ENCODE results near the gene SERPINA3. TPM values are rescaled to one million over a fixed set of nuclear protein-coding genes. Genes with fewer than 3 reads are reported as not detected.

The SERPINA3 gene
- total and polyA plus RNA-seq, 10 of the 15 experiments (the other 5 are each of a cell fraction or from before 2014, with no cell fraction given): 2.2 TPM; not detected in 9

DNA sequence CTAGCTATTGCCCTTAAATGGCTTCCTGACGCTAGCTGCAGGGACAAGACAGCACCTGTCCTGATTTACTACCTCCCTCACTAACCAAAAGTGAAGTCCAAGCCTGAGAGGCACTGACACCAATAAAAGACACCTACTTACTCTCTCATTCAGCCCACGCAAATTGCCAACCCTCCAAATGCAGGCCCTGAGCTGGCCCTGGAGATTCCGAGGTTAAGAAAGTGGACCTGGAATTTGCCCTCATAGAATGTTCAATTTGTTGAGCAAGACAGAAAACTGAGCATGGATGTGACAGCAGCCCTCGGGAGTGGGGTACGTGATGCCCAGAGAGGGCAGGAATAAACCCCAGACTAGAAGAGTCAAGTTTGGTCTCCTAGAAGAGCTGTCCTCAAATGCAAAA lies 16.4 kb downstream of the SERPINA3 start:
- Histone ChIP-seq H3K27ac (ENCODE audit: control insufficient read depth, insufficient read depth) (no peak overlapping the region), H3K79me2 (ENCODE audit: control insufficient read depth, insufficient read depth, low read length) (no peaks in the 10 kb centered on the region), H3K9me3 (replicated peaks; ENCODE audit: control insufficient read depth, insufficient read depth, low read length) (no peaks in the 10 kb centered on the region), H3K4me2 (ENCODE audit: control insufficient read depth, insufficient read depth) (no peak overlapping the region), H3K4me3 (no peak overlapping the region), H3K36me3 (ENCODE audit: control insufficient read depth in 2 of 2, insufficient read depth in 2 of 2, low read length in 1 of 2) (no peaks in the 10 kb centered on the region), H3K4me1 (ENCODE audit: control insufficient read depth, insufficient read depth, low read length) (no peaks in the 10 kb centered on the region), H3K9ac (ENCODE audit: control insufficient read depth, insufficient read depth, low read length) (no peak overlapping the region), H2AFZ (ENCODE audit: control insufficient read depth, low read depth, low read length) (no peak overlapping the region), H3K27me3 (replicated peaks in 1 of 2; ENCODE audit: control insufficient read depth in 2 of 2, insufficient read depth in 2 of 2, low read length in 1 of 2) (peaks cover 0 to 2% of the 10 kb centered on the region in 2 experiments; a peak in 1 of 4 replicates), H4K20me1 (ENCODE audit: control insufficient read depth, insufficient read depth) (no peaks in the 10 kb centered on the region)
- 5% methylated on average over 5 of the region's 5 CpGs for WGBS (ENCODE audit: insufficient coverage, insufficient replicate concordance, low lambda C conversion rate, missing lambda C conversion rate)
- SMC1A ChIA-PET (ENCODE audit: uncharacterized antibody, unreplicated experiment): no interaction called here
- FAIRE-seq: no peak
- no peak for DNase-seq (ENCODE audit: low read depth, low spot score)
- POLR2A ChIA-PET: no interaction called here
- CTCF ChIA-PET: interaction anchor here (0.6 kb wide), 1 partner anchor 952 kb away, joined by 3 read pairs; no protein-coding TSS in a partner anchor
- BruUV-seq (replicated peaks): no TSS peak
- intact Hi-C loops (cut with micrococcal nuclease; ENCODE audit: unreplicated experiment) (no loop called here), in situ Hi-C loops (cut with MboI) (no loop called here)
- TF ChIP-seq, protein P1, sequence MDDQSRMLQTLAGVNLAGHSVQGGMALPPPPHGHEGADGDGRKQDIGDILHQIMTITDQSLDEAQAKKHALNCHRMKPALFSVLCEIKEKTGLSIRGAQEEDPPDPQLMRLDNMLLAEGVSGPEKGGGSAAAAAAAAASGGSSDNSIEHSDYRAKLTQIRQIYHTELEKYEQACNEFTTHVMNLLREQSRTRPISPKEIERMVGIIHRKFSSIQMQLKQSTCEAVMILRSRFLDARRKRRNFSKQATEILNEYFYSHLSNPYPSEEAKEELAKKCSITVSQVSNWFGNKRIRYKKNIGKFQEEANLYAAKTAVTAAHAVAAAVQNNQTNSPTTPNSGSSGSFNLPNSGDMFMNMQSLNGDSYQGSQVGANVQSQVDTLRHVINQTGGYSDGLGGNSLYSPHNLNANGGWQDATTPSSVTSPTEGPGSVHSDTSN (IDR thresholded peaks at IDR 0.05; ENCODE audit: insufficient replicate concordance, low read depth, low read length): no peak
- TF ChIP-seq, protein P2, sequence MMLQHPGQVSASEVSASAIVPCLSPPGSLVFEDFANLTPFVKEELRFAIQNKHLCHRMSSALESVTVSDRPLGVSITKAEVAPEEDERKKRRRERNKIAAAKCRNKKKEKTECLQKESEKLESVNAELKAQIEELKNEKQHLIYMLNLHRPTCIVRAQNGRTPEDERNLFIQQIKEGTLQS (IDR thresholded peaks at IDR 0.05; ENCODE audit: borderline replicate concordance, extremely low read depth, low read depth, low read length): no peak
- TF ChIP-seq, protein P3, sequence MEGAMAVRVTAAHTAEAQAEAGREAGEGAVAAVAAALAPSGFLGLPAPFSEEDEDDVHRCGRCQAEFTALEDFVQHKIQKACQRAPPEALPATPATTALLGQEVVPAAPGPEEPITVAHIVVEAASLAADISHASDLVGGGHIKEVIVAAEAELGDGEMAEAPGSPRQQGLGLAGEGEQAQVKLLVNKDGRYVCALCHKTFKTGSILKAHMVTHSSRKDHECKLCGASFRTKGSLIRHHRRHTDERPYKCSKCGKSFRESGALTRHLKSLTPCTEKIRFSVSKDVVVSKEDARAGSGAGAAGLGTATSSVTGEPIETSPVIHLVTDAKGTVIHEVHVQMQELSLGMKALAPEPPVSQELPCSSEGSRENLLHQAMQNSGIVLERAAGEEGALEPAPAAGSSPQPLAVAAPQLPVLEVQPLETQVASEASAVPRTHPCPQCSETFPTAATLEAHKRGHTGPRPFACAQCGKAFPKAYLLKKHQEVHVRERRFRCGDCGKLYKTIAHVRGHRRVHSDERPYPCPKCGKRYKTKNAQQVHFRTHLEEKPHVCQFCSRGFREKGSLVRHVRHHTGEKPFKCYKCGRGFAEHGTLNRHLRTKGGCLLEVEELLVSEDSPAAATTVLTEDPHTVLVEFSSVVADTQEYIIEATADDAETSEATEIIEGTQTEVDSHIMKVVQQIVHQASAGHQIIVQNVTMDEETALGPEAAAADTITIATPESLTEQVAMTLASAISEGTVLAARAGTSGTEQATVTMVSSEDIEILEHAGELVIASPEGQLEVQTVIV (IDR thresholded peaks at IDR 0.05; ENCODE audit: borderline replicate concordance, partially characterized antibody): no peak
- TF ChIP-seq, protein P4, sequence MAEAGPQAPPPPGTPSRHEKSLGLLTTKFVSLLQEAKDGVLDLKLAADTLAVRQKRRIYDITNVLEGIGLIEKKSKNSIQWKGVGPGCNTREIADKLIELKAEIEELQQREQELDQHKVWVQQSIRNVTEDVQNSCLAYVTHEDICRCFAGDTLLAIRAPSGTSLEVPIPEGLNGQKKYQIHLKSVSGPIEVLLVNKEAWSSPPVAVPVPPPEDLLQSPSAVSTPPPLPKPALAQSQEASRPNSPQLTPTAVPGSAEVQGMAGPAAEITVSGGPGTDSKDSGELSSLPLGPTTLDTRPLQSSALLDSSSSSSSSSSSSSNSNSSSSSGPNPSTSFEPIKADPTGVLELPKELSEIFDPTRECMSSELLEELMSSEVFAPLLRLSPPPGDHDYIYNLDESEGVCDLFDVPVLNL (IDR thresholded peaks at IDR 0.05; ENCODE audit: low read depth, low read length): no peak
- TF ChIP-seq EZH2 (IDR thresholded peaks at IDR 0.05; ENCODE audit: borderline replicate concordance, control insufficient read depth, low read depth, low read length) (no peak), RELA (IDR thresholded peaks at IDR 0.05; ENCODE audit: borderline replicate concordance, partially characterized antibody) (no peak), NFYA (IDR thresholded peaks at IDR 0.05; ENCODE audit: borderline replicate concordance, low read depth, low read length) (no peak), SPI1 (IDR thresholded peaks at IDR 0.05; ENCODE audit: borderline replicate concordance, insufficient read depth, low read depth, low read length) (no peak), MYB (IDR thresholded peaks at IDR 0.05; ENCODE audit: borderline replicate concordance, low read depth, low read length) (no peak), NR2C1 (IDR thresholded peaks at IDR 0.05) (no peak), BCL11A (IDR thresholded peaks at IDR 0.05; ENCODE audit: low read depth, low read length) (no peak), CREM (IDR thresholded peaks at IDR 0.05; ENCODE audit: low read depth) (no peak), MTA3 (IDR thresholded peaks at IDR 0.05; ENCODE audit: borderline replicate concordance, low read length) (no peak), ZNF622 (IDR thresholded peaks at IDR 0.05) (no peak), SIN3A (IDR thresholded peaks at IDR 0.05; ENCODE audit: low read depth, low read length) (no peak), HDGF (IDR thresholded peaks at IDR 0.05) (no peak), RFX5 (IDR thresholded peaks at IDR 0.05; ENCODE audit: low read depth, low read length) (no peak), RCOR1 (conservative IDR thresholded peaks at IDR 0.05; ENCODE audit: low read depth, low read length) (no peak)
- TF ChIP-seq, protein P5, sequence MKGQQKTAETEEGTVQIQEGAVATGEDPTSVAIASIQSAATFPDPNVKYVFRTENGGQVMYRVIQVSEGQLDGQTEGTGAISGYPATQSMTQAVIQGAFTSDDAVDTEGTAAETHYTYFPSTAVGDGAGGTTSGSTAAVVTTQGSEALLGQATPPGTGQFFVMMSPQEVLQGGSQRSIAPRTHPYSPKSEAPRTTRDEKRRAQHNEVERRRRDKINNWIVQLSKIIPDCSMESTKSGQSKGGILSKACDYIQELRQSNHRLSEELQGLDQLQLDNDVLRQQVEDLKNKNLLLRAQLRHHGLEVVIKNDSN (IDR thresholded peaks at IDR 0.05; ENCODE audit: borderline replicate concordance, extremely low read length, insufficient read depth, low read depth, low read length): no peak
- RAD21 ChIA-PET (ENCODE audit: unreplicated experiment): no interaction called here
- no peak for ATAC-seq

All from GM12878 (cell line).